Germinal center (tissue), 1 donor: ENCODE results near the gene ZNF587B.
"Not testable (repeated sequence)": the region's sequence is repeated elsewhere in the genome, so short reads cannot be mapped to it uniquely, and the experiment has no call there.

Source experiments
- DNase-seq: peaks from one replicate; pipeline ENCODE4 v3.0.0; 2012; ENCODE audit warnings: mixed read lengths, low spot score

ZNF587B gene

DNA sequence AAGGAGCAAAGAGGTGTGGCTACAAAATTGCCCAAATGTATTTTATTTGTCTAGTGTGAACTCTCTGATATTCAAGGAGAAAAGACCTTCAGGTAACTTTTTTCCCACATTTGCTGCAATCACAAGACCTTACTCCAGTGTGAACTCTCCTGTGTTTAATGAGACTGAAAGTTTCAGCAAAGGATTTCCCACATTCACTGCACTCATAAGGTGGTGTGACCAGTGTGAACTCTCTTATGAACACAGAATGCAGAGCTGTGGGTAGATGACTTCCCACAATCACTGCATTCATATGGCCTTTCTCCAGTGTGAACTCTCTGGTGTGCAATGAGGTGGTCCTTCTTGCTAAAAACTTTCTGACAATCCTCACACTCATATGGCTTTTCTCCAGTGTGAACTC lies 42.4 kb downstream of the ZNF587B start:
- DNase-seq = no peak

DNA sequence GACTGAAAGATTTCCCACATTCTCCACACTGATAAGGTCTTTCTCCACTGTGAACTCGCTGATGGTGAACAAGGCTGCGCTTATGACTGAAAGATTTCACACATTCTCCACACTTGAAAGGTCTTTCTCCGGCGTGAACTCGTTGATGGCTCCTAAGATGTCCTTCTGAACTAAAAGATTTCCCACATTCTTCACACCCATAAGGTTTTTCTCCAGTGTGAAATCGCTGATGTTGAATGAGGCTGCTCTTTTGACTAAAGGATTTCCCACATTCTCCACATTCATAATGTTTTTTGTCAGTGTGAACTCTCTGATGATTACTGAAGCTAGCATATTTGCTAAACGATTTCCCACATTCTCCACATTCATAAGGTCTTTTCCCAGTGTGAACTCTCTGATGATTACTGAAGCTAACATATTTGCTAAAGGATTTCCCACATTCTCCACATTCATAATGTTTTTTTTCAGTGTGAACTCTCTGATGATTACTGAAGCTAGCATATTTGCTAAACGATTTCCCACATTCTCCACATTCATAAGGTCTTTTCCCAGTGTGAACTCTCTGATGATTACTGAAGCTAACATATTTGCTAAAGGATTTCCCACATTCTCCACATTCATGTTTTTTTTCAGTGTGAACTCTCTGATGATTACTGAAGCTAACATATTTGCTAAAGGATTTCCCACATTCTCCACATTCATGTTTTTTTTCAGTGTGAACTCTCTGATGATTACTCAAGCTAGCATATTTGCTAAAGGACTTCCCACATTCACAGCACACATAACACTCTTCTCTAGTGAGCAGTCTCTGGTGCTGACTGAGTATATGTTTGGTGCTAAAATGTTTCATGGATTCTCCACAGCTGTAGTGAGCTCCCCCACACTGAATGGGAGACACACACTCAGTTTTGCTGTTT lies 44.0 kb downstream of the ZNF587B start:
- not testable (repeated sequence) for DNase-seq

DNA sequence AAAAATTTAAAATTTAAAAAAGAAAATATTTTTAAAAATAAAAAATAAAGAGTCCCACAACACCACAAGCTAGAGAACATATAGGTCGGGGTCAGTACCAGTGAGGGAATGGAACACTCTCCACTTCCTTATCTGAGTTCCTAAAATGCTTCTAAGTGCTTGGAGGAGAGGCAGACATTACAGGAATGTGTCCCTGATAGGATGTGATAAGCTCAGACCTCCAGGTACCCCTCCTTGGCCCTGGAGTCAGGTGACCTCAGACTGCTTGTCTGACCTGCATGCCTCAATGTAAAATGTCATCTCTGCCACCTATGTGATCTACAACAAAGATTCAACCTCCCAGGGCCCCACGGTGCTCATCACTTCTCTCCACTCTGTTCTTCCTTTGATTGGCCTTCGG lies 55.9 kb downstream of the ZNF587B start:
- DNase-seq = no peak

DNA sequence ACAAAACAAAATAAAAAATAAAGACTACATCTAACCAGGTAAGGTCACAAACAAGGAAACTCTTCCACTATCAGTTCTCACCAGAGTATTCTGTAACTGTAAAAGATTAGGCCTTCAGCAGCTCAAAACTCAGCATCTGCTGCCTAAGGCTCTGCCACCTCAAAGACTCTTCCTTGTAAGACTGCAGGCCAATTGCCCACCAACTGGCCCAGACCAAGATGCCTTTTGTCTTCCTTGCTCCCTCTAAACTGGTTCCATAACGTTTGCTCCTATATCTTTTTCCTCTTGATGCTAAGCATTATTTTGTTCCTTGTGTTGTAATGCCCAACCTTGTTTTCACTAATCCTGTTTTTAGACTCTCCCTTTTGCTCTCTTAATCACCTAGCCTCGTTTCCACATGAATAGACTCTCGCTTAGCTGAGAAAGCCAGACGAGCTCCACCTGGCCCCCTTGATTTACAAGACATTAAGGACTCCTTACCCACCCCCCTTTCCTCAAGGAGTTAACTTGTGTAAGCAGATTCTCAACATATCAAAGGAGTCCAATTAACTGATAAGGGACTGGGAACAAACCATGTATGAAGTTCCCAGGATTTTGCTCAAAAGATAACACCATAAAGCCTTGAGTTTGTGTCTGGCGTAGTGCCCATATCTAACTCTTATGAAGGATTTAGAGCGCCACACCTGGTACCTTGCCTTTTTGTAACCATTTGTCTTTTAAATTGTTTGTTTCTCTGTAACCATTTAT lies 57.3 kb downstream of the ZNF587B start:
- DNase-seq = no peak

DNA sequence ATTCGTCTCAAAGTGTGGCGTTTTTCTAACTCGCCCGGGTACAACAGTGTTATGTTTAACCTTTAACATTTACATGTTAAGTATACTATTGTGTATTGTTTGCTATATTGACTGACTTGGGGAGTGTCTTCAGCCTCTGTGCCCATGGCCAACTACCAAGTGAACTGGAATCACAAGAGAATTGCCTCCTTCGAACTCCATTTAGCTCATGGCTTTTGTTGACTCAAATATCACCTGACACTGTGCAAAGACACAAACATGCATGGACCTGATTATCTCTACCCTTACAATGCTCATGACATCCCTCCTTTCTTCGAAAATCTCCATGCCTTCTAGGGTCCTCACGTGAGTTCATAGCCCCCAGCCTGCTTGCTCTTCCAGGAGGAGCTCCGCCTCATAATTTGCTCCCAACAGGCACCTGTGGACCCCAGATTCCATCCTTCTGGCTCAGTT lies 58.0 kb downstream of the ZNF587B start:
- DNase-seq = no peak

DNA sequence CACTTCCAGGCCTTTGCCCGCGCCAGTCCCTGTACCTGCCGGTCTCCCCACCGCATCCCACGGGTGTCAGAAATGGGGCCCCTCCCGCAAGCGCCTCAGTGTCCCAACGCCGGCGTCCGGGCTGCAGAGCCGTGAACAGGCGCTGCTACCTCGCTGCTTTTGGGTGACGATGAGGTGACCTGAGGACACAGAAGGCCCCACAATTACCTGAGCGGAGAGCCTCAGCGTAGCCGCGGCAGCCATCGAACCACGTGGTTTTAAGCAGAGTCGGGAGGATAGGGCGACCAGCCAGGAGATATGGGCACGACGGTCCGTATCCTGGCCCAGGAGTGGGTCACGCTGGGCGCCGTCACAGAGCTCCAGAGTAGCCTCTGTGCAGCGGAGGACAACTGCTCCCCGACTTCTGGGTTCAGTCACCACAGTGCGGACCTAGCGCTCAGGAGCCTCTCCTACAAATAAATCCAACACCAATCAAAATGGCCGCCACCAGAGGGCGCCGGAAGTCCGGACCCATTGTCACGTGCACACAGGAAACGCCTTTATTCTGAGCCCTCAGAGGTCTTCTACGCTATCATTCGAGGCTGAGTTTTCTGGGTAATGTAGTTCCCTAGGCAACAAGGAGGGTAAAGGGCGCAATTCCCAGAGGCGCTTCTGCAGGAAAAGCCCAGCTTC lies 58.6 kb downstream of the ZNF587B start, which contains the start of gene ZNF814:
TSS of gene ZNF814 (minus strand) at position 478 of the 672 bp plus-strand sequence. CDS start at position 243, 235 bp downstream.
- DNase-seq = peak; percentile 64

DNA sequence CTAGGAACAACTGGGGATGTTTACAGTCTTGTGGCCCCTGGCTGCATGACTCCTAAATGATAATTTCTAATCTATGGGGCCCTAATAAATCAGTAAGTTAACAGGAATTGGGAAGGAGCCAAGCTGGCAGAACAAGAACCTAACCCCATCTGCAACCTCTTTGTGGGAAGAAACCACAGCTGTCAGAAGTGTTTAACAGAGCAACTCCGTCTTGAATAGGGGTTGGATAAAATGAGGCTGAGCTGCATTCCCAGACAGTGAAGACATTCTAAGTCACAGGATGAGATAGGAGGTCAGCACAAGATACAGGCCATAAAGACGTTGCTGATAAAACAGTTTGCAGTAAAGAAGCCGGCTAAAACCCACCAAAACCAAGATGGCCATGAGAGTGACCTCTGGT lies 60.6 kb downstream of the ZNF587B start:
- DNase-seq = not testable (repeated sequence)
